ENCODE results near the gene SPATA2L.
"Not testable (repeated sequence)": the region's sequence is repeated elsewhere in the genome, so short reads cannot be mapped to it uniquely, and the experiment has no call there.

Gene SPATA2L

DNA sequence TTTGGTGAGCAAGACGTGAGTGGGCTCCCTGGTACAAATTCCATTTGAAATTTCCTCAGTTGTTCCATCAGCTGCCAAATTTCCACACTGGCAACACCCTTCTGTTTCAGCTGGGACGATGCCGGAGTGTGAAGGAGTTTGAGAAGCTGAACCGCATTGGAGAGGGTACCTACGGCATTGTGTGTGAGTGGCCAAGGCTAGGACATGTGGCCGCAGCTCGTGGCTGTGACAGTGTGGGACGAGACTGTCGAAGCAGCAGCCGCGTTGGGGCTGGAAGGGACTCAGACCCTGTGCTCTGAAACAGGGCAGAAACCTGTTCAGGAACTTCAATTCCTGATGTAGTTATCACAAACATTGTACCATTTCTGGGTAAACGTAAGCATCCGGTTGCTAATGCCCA is 12.4 kb downstream of the SPATA2L start:
- no peak for DNase-seq

GRCh38 chr16:89688395-89688794 is 13.1 kb downstream of the SPATA2L start:
- no peak for DNase-seq

DNA sequence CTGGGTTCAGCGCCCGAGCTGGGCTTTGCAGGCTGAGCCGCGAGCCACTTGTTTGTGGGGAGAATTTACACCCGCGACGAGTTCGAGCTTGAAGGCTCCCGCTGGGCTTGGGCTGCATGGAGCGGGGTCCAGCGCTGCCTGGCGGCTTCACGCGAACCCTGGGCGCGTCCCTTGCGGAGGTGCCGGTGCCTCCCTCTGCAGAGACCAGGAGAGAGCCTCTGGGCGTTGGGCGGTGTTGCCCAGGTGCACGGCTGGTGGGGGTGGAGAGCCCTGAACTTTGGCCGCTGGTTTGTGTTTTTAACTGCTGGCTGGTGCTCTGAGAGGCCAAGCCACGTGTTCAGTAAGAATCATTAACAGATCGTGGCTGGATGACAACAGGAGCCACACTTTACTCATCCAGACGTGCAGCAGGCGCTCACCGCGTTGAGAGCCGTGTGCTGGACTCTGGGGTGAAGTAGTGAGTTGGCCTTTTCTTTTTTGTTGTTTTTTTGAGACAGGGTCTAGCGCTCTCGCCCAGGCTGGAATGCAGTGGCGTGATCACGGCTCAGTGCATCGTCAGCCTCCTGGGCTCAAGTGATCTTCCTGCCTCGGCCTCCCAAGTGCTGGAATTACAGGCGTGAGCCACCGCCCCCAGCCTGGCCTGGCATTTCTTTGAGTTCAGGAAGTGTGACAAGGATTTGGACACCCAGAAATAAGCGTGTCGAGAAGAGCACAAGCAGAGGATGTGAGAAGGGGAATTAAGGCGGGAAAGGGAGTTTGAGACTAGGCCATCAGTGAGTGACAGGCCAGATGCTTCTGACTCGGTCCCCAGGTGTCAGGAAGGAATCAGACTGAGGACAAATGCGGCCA is 14.2 kb downstream of the SPATA2L start:
- peak; percentile 33 for DNase-seq

DNA sequence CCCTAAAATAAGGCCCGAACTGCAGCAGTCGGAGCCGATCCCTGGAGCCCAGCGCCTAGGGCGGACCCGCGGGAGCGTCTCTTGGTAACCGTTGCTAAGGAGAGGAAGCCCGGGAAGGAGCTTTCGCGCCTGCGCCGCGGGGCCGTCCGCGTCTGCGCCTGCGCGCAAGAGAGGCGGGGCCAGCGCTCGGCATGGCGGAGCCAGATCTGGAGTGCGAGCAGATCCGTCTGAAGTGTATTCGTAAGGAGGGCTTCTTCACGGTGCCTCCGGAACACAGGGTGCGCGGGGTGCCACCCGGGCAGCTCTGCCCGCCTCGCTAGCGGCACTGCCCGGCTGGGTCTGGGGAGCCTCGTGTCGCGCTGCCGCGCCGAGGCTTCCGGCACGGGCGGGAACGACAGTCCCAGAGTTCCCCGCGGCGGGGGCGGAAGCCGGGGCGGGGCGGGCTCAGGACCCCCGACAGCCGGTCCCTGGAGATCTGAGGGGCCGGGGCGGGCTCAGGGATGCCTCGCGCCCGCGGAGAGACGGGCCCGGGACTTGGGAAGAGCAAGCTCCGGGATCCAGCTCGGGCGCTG is 14.9 kb downstream of the SPATA2L start, which contains the start of gene CDK10:
Gene CDK10, plus strand, starts transcription at position 170 of the 572 bp plus-strand sequence. Its CDS starts 22 bp downstream, at position 192.
- DNase-seq: peak; percentile 89

DNA sequence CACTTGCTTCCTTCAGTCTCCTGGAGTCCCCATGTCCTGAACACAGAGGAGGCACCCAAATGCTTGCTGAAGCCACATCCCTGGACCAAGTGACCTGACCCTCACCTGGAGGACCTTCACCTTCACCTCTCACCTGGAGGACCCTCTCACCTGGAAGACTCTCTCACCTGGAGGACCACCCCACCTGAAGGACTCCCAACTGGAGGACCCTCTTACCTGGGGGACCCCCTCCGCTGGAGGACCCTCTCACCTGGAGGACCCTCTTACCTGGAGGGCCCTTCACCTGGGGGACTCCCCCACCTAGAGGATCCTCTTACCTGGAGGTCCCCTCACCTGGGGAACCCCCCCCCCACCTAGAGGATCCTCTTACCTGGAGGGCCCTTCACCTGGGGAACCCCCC is 15.6 kb downstream of the SPATA2L start:
- no peak for DNase-seq

DNA sequence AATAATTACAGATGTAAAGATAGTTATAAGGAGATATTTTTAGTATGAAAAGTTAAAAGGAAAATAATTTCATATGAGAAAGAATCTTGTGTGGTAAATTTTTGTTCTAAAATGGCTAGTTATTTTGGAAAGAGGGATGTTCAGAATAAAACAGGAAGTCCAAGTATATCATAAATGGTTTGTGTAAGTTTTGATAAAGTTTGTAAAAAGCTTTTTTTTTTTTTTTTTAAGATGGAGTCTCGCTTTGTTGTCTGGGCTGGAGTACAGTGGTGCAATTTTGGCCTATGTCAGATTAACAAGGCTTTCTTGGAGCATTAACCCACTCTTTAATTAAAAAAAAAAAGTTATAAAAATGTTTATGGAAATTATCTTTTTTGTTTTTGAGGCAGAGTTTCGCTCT is 23.2 kb downstream of the SPATA2L start:
- DNase-seq: no peak

GRCh38 chr16:89672177-89672941 is 29.1 kb downstream of the SPATA2L start:
- no peak for DNase-seq

- DNase-seq: not testable (repeated sequence)
Measured at GRCh38 chr16:89671565-89671964, 29.9 kb downstream of the SPATA2L start.

DNA sequence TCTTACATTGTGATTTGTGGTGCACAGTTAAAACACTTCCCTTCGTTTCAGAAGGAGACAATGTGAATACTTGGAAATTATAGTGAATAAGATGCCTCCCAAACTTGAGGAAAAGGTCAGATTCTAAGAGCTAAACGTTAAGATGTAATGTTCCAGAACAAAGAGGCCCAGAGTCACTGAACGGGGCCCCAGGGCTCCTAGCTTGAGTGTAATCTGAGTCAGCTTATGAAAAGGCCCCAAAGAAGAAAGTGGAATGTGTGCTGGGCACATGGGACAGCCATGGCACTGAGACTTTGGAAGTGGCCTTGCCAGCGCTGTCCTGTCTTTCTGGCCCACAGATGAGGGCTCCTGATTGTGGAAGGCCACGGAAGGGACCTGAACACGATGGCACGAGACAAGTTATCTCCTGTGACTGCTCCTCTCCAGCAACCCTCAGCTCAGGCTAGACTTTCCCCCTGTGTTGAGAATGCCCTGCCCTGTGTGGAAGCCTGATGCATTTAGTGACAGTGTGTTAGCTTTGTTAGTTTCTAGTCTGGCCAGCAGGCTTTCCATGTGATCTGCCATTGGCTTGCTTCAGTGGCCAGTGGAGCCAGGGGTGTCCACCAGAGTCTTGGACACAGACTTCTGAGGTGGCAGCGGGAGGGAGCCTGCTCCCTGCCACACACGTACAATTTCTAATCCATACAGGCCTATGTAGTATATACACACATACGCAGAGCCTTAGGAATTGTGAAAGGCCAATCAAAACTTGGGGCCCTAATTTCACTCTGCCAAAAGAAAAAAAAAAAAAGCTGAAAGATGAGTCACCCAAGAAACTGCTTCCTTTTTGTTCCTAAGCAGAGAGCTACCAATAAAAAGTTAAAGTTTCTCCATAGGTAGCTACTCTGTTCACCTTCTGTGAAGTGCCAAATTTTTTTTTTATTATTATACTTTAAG is 30.7 kb downstream of the SPATA2L start:
- no peak for DNase-seq

DNA sequence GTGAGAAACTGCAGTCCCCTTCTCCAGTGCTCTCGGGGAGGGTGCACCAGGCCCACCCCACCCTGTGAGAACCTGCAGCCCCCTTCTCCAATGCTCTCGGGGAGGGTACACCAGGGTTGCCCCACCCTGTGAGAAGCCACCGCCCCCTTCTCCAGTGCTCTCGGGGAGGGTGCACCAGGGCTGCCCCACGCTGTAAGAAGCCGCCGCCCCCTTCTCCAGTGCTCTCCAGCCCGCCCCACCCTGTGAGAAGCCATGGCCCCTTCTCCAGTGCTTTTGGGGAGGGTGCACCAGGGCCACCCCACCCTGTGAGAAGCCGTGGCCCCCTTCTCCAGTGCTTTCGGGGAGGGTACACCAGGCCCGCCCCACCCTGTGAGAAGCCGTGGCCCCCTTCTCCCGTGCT is 31.8 kb downstream of the SPATA2L start:
- no peak for DNase-seq

DNA sequence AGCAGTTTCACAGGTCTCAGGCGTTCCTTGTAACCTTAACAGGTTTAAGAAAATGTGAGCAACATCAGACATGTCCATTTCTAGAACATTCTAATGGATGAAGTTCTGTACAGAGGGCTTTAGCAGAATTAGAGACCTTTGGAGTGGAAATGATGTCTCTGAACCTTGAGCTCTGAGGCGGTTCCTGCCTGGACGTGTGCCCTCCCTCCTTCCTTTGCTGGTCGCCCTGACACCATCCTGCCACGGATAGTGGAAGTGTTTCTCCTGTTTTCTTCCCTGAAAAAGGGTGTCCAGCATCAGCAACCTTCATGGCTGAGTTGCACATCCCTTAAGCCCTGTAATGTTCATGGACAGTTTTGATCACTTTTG is 32.7 kb downstream of the SPATA2L start:
- DNase-seq: no peak

GRCh38 chr16:89667633-89668032 is 33.9 kb downstream of the SPATA2L start:
- no peak for DNase-seq

DNA sequence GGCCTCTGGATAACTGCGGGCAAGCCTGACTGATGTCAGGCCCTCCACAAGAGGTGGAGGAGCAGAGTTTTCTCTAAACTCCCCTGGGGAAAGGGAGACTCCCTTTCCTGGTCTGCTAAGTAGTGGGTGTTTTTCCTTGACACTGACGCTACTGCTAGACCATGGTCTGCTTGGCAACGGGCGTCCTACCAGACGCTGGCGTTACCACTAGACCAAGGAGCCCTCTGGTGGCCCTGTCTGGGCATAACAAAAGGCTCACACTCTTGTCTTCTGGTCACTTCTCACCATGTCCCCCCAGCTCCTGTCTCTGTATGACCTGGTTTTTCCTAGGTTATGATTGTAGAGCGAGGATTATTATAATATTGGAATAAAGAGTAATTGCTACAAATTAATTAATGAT is 34.5 kb downstream of the SPATA2L start:
- DNase-seq: peak; percentile 42

GRCh38 chr16:89664238-89664637 is 37.3 kb downstream of the SPATA2L start:
- not testable (repeated sequence) for DNase-seq

DNA sequence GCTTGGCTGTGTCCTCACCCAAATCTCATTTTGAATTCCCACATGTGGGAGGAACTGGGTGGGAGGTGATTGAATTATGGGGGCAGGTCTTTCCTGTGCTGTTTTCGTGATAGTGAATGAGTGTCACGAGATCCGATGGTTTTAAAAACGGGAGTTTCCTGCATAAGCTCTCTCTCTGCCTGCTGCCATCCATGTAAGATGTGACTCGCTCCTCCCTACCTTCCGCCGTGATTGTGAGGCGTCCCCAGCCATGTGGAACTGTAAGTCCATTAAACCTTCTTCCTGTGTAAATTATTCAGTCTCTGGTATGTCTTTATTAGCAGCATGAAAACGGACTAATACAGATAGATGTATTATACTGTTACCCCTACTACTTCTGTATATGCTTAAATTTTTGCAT is 40.3 kb downstream of the SPATA2L start:
- no peak for DNase-seq

DNA sequence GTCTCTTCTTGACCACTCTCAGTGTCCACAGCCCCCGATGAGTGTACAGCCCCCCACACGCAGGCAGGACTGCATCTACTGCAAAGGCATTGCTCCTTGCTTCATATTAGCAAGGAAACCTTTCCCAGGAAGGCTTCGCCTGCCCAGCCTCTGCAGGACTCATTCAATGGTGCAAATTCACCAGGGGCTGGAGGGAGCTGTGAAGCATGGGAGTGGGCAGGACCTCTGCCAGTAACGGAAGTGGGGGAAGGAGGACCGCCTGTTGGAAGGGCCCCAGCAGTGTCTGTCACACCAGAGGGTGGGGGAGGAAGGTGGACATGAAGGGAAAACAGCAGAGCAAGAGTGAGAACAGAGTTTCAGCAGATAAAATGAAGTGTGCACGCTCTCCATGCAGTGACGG is 41.4 kb downstream of the SPATA2L start:
- no peak for DNase-seq

GRCh38 chr16:89658221-89658879 is 43.2 kb downstream of the SPATA2L start:
- no peak for DNase-seq

- DNase-seq: peak; percentile 87
Measured at GRCh38 chr16:89657442-89658220, 43.9 kb downstream of the SPATA2L start, which contains the start of the genes CHMP1A and SPATA33. Gene CHMP1A (minus strand): TSS chr16:89657708. CDS start chr16:89657588, 120 bp downstream. Gene SPATA33 (plus strand): TSS chr16:89657836. CDS start chr16:89657912, 76 bp downstream.

DNA sequence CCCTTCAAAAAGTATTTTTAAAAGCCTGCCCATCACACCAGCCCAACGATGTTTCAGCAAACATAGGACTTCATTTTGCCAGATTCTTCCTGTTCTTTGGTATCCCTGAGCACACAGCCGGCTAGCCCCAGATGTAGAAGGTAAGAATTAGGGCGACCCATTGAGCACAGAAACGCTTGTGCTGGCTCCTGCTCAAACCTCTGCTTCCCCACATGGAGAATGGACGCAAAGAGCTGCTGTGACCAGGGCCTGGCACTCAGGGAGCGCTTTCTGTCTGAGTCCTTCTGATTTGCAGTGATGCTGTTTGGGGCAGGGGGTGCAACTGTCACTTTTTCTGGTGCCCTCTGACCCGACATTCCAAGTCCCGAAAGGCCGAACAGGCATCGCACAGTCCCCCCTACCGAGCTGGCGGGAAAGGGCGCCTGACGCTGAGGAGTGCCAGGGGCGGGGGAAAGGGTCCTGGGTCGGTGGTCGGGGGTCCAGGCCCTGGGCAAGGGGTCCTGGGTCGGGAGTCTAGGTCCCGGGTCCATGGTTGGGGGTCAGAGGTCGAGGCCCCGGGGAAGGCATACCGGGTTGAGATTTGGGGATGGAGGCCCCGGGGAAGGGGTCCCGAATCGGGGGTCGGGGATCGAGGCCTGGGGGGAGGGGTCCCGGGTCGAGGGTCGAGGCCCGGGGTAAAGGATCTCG is 44.9 kb downstream of the SPATA2L start:
- no peak for DNase-seq

GRCh38 chr16:89655062-89655643 is 46.4 kb downstream of the SPATA2L start:
- no peak for DNase-seq
